GM12865 (cell line): ENCODE measurements around the gene SKP1.

Source experiments
- DNase-seq: peaks from one replicate; pipeline ENCODE4 v3.0.0; 2010; ENCODE audit warnings: low read depth
- H3K4me3 ChIP-seq: 2 replicates; pipeline ENCODE4 v1.5.1; 2011; ENCODE audit warnings: mild to moderate bottlenecking, low read depth, low read length, control low read depth
- CTCF ChIP-seq: IDR thresholded peaks from 2 replicates; pipeline ENCODE4 v1.5.1; 2011; ENCODE audit warnings: low read length, control low read depth, low read depth, inconsistent platforms; ENCODE audit not compliant: insufficient read depth; ENCODE audit errors: missing control alignments

Gene SKP1

GRCh38 chr5:134151723-134152122 lies 25.0 kb downstream of the SKP1 start:
- TF ChIP-seq CTCF, result no peak
- no peak overlapping the region for H3K4me3 ChIP-seq
- DNase-seq, result no peak

- DNase-seq, result no peak
- TF ChIP-seq CTCF, result no peak
- no peak overlapping the region for H3K4me3 ChIP-seq
Measured at GRCh38 chr5:134149571-134150303, 27.0 kb downstream of the SKP1 start.

- no peak for TF ChIP-seq CTCF
- H3K4me3 ChIP-seq, result no peak overlapping the region
- DNase-seq, result no peak
Measured at GRCh38 chr5:134148986-134149539, 27.7 kb downstream of the SKP1 start.

GRCh38 chr5:134148316-134148715 lies 28.4 kb downstream of the SKP1 start:
- no peak for DNase-seq
- no peak for TF ChIP-seq CTCF
- H3K4me3 ChIP-seq, result no peak overlapping the region

- H3K4me3 ChIP-seq, result no peak overlapping the region
- TF ChIP-seq CTCF, result no peak
- DNase-seq, result no peak
Measured at GRCh38 chr5:134146651-134147518, 29.9 kb downstream of the SKP1 start.

GRCh38 chr5:134145779-134146581 lies 30.8 kb downstream of the SKP1 start:
- H3K4me3 ChIP-seq, result no peak overlapping the region
- peak; percentile 84 for DNase-seq
- TF ChIP-seq CTCF, result peak; percentile 97
